ENCODE results near the gene CHSY1.

DNA sequence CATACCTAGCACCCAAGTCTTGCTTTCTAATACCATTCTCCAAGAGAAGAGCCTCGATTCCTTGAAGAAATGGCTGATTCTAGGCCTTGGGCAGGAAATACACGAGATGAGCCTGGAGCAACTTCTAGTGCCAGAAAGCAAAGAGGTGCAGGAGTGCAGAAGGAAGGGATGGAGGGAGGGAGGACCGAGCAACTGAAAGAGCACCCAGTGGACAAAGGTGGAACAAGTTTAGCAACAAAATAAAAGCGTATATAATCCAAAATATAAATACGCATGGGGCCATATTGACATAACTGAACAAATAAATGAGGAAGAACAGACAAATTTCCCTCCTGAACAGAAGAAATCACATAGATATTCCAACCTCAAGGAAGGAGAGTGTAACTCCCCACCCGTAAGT is 34.4 kb downstream of the CHSY1 start:
- TF ChIP-seq CTCF (IDR thresholded peaks at IDR 0.05), result no peak
- TF ChIP-seq EZH2 (IDR thresholded peaks at IDR 0.05; ENCODE audit: borderline replicate concordance, insufficient read depth, low read depth, low read length, poor library complexity, severe bottlenecking), result no peak
